Stimulated activated naive CD8-positive, alpha-beta T cell treated with anti-CD3 and anti-CD28 coated beads, Interleukin-15, Interleukin-2, amounts not matched to agents 100 U/mL and 50 U/mL, for 24 hours (primary cell): Measurements from ENCODE around the gene RPS27.
A peak's percentile ranks its signal among the peaks of the same experiment; 100 is the strongest.

Experiments used
- ATAC-seq: fragments of 150-1000 bp; cut with Tn5 transposase; one replicate; pipeline ENCODE4 v1.10.0; 2021
- DNase-seq: peaks from one replicate; pipeline ENCODE4 v3.0.0; 2021

The RPS27 gene

GRCh38 chr1:153990468-153991150 is at the start of gene RPS27:
Gene RPS27, plus strand, starts transcription at chr1:153990762. Its CDS starts 35 bp downstream, at chr1:153990797.
- ATAC-seq (peak; percentile 83), DNase-seq (peak; percentile 81)

DNA sequence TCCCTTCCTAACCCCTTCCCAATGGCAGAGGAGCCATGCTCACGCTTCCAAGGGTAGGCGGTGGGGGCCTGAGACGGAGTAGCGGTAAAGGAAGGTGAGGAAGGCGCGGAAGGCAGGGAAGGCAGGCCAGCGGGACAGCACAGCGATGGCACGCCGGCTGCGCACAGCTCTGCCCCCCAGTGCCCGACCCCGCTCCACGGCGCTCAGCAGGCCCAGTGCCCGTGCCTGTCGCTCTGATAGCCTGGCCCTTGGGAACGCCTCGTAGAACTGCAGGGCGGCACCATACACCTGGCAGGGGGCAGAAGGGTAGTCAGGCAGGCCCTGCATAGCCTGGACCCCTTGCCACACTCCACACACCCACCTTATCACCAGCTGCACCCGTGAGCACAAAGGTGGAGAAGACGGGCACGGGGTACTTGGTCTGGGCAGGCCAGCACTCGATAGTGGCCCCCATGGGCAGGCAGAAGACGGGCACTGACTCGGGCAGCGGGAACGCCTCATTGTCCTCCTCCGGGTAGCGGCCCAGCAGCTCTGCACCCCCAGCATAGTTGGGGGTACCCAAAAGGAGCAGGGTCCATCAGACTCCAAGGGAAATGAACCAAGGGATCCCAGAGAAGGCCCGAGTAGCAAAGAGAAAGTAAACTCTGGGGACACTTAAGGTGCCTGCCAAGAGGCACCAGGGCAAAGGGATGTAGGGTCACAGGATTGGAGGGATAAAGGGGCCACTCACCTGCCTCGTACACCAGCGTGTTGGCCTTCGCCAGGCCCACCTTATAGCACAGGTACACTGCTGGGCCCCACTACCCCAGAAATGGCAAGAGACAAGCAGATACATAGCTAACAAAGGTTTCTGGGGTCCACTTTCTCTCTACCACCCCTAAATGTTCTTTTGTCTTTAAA is 48.5 kb upstream of the RPS27 start:
- DNase-seq = no peak
- no peak for ATAC-seq

DNA sequence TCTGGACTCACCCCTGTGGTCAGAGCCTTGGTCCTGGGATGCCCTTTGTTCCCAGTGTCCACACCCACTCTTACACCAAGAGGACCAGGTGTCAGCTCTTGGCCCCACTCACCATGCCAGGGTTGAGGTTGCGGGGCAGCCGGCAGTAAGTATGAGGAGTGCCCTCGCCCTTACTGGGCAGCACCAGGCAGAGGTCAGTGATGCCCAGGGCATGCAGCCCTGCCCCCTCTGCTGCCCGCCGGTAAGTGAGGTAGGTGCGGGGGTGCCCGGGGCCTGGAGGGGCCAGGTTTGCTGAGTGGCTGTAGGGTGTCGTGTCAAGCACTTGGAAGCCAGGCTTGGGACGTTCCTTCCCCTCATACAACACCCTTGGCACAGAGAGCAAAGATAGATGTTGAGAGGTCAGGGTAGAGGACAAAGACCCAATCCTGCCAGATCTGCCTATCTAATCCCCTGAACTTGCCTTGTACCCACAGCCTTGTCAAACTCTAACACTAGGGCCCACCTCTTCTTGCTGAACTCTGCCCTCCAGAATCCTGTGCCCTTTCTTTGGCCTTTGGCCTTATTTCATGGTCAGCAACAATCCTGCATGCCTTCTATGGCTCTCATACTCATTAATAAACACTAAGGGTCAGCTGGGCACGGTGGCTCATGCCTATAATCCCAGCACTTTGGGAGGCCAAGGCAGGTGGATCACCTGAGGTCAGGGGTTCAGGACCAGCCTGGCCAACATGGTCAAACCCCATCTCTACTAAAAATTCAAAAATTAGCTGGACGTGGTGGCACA is 47.6 kb upstream of the RPS27 start:
- no peak for DNase-seq
- ATAC-seq = no peak

GRCh38 chr1:153944005-153944826 is 46.3 kb upstream of the RPS27 start:
- DNase-seq (no peak), ATAC-seq (no peak)

DNA sequence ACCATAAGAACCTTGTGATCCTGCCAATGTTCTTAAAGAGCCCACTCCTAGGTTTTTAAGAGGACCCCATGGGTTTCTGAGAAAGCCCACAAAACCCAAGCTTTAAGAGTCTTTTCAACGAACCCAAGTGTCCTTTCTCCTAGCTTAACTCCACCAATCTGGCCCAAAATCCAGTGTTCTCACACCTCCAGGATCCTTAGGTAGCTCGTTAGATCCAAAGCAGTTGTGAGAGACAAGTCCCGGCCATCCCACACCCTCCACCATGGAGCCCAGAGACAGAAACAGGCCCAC is 45.8 kb upstream of the RPS27 start:
- no peak for DNase-seq
- ATAC-seq = no peak

DNA sequence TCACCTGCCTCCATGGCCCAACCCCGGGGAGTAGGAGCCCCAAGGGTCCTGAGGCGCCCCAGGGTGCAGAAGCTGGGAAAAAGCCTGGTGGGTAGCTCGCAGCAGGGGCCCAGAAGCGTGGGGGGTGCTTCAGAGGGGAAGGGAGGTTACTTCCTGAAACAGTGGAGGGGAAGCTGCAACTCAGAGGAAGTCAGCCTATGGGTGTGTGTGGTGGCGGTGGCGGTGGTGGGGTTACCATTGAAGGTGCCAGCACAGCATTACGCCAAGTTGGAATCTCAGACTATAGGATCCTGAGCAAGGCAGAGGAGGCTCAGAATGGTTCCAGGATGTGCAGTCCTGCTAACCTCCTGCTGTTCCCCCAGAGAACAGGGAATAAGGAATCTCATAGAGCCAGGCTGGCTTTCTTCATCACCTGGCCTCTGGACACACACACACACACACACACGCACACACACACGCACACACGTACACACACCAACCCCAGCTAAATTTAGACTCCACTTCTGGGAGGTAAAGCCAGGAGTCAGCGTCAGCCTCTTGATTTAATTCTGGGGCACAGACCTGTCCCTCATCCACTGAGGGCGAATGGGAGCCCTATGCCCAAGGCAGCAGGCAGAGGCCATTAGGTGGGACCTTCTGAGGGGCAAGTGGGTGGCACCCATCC is 45.3 kb upstream of the RPS27 start:
- ATAC-seq (peak; percentile 65), DNase-seq (peak; percentile 84)

DNA sequence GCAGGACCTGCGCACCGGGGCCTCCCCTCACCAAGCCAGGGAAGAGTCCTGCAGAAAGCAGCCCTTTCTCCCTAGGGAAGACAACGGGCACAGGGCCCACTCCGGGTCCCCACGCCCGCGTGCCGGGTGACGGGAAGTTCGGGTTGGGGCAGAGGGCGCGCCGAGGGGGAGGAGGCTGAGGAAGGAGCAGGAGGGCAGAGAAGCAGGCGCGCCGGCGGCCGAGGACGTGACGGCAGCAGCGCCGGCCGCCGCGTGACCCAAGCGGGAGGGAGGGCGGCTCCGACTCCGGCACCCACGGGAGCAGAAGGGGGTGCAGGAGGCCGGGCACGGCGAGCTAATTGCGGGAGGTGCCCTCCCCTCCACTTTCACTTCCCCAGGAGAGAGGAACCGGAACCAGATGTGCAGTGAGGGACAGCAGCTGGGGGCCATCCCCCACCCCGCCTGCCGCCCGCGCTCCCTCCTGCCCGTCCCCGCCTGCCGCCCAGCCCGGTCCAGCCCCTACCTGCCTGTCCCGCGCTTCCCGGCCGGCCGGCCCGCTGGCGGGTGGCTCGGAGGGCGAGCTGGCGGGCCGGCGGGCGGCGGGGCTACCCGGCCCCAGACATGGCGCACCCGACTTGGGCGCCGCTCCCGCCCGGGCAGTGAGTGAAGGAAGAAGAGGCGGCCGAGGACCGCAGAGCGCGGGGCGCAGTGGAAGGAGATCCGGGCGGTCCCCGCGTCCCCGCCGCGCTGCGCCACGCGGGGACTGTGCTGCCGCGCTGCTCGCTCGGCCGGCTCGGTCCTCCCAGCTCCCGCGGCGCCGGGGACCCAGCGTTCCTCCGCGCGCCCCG is 44.6 kb upstream of the RPS27 start:
- peak; percentile 80 for DNase-seq
- ATAC-seq = peak; percentile 71

DNA sequence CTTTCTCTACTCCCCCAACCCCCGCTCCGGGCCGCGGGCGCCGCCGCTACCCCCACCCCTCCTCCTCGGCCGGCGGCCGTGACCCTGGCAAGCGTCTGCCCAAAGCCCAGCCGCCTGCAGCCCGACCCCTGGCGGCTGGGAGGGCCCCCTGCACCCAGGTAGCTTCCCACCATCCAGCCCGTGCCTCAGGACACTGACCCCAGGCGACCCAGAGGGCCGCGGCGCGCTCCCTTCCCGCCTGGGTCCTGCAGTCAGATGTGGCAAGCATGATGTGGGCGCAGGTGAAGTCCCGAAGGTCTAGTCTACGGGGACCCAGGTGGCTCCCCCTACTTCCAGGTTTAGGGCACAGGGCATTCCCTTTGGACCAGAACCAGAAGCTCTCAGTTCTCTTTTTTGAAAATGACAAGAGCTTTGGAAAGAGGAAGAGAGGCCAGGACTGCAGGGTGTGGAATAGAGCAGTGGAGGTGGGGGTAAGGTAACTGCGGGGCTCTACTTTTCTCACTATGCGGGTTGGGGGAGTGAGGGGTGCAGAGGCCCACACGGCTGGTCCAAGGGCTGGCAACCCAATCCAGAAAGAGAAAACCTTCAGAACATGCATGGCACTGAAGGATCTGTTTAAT is 43.8 kb upstream of the RPS27 start, which contains the start of gene DENND4B:
TSS of gene DENND4B (minus strand) at position 97 of the 620 bp plus-strand sequence. CDS start 2,344 bp downstream, outside the sequence.
- ATAC-seq (peak; percentile 73), DNase-seq (peak; percentile 85)

GRCh38 chr1:153951183-153951582 is 39.4 kb upstream of the RPS27 start:
- ATAC-seq (no peak), DNase-seq (no peak)

- ATAC-seq (no peak), DNase-seq (no peak)
These were observed 38.8 kb upstream of the RPS27 start for GRCh38 chr1:153951801-153952200.

GRCh38 chr1:153953859-153954365 is 36.6 kb upstream of the RPS27 start:
- ATAC-seq (no peak), DNase-seq (no peak)

DNA sequence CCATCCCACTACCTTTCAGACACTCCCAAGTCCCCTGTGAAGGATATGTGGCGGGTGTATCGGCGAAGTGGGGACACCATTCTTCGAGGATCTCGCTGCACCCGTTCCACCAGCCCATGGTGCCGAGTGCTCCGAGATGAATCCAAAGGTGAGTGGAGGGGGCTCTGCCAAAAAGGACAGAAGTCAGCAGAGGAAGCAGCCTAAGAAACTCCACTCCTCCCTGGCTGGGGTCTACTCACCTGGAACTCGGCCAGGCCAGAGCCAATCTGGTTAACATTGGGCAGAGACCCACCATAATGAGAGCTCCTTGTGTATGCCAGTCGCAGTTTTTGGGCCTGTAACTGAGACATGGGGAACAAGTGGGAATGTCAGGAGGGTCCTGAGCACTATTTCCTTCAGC is 35.7 kb upstream of the RPS27 start:
- ATAC-seq = no peak
- DNase-seq = no peak

- ATAC-seq (no peak), DNase-seq (no peak)
These were observed 33.4 kb upstream of the RPS27 start for GRCh38 chr1:153956997-153957715.

- ATAC-seq (peak; percentile 7), DNase-seq (peak; percentile 61)
These were observed 32.8 kb upstream of the RPS27 start for GRCh38 chr1:153957744-153958110.

DNA sequence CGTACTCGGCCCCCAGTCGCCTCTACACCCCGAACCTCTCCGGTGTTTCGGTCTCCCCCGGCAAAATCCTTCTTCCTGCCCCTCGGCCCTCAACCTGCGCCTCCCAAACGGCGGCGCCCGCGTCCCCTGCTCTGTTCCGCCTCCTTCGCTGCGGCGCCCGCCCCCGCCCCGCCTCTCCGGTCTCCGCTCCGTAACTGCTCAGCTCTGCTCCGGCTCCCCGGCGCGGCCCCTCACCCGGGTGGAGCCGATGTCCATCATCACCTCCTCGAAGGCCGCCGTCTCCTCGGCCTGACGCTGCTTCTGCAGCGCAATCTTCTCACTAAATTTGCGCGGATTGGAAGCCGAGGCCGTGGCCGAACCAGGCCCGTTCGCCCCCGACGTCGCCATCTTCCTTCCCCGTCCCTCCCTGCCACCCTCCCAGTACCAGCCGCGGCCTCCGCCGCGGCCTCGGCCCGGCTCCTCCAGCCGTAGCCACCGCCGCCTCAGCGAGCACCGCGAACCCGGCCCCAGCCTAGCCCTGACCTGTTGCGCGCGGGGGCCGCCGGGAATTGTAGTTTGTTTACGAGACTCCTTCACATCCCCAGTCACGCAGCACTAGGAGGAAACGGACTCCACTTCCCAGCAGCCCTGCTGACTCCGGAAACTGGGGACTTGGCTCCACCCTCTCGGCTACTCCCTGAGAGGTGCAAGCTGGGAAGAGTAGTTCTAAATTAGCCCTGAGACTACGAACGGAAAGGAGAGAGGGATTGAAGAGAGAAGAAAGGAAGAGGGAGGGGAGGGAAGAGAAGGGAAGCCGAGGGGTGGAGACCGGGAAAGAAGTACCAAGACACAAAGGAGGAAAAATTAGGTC is 32.2 kb upstream of the RPS27 start, which contains the start of gene CRTC2:
TSS of gene CRTC2 (minus strand) at position 502 of the 850 bp plus-strand sequence. CDS start at position 387, 115 bp downstream.
- ATAC-seq (peak; percentile 94), DNase-seq (peak; percentile 97)

- ATAC-seq = no peak
- no peak for DNase-seq
These were observed 31.7 kb upstream of the RPS27 start for GRCh38 chr1:153958961-153959260.

DNA sequence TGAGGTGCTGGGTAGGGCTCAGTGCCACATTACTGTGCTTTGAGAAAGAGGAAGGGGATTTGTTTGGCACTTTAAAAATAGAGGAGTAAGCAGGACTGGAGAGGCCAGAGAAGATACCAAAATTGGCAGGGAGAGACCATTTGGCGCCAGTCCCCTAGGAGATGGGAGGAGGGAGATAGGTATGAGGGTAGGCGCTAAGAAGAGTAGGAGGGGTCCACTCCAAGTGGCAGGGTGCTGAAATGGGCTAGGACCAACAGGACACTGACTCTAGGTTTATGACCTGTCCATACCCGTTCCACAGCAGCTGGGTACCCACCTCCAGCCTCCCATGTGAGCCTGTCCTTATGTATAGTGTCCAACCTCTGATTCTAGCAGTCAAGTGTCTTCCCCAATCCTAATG is 31.1 kb upstream of the RPS27 start:
- ATAC-seq (no peak), DNase-seq (no peak)

- DNase-seq = no peak
These were observed 30.4 kb upstream of the RPS27 start for GRCh38 chr1:153960206-153960605.

More at GRCh38 chr1:153960206-153960605, 30.4 kb upstream of the RPS27 start:
- no peak for ATAC-seq
